Measurements from ENCODE around the gene PARD3. TPM values are rescaled to one million over a fixed set of nuclear protein-coding genes. Genes with fewer than 3 reads are reported as not detected.

Gene PARD3
- total RNA-seq, 1 experiment from 2014 or later, result 154 TPM

DNA sequence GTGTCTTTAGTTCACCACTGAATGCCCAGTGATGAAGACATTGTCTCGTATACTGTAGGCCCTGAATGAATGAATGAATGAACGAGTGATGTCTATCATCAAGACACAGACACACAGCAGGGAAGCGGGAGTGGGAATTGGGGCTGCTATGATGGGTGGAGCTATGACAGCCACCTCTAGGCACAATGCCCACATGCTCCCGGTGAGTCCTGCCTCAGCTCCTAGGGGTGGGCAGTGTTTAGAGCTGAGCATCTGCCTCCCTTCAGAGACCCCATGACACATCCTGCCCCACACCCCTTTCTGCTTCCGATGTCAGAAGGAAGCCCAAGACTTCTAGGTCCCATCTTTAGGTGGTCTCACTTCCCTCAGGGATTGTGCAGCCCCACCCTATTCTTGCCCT is 714.1 kb downstream of the PARD3 start:
- H3F3A ChIP-seq (ENCODE audit: low read length, unreplicated experiment), result no peaks in the 10 kb centered on the region
- H3K4me3 ChIP-seq (ENCODE audit: low read length), result no peak overlapping the region
- no peak overlapping the region for H2AFZ ChIP-seq (ENCODE audit: low read length)
- no peaks in the 10 kb centered on the region for H3K4me1 ChIP-seq (ENCODE audit: insufficient read depth, low read length)
- no peaks in the 10 kb centered on the region for H3K79me2 ChIP-seq (ENCODE audit: low read length)
- H3K4me2 ChIP-seq (ENCODE audit: low read length), result no peak overlapping the region
- peaks cover under 1% of the 10 kb centered on the region; the same call in 1 of the 2 replicates for H3K9me3 ChIP-seq (ENCODE audit: low read length)
- DNase-seq (no peak), ATAC-seq (no peak)
- H3K36me3 ChIP-seq (ENCODE audit: low read depth, low read length), result no peaks in the 10 kb centered on the region
- H3K9ac ChIP-seq (ENCODE audit: low read length), result no peak overlapping the region
- no peaks in the 10 kb centered on the region for H3K9me2 ChIP-seq (replicated peaks; ENCODE audit: low read length)
- CTCF ChIA-PET, result no interaction called here
- intact Hi-C loops (cut with micrococcal nuclease), result no loop called here
- no peaks in the 10 kb centered on the region for H3K27me3 ChIP-seq (ENCODE audit: low read length)
- H3K27ac ChIP-seq (ENCODE audit: low read length), result no peak overlapping the region
- no peaks in the 10 kb centered on the region for H4K20me1 ChIP-seq (ENCODE audit: low read length)
- BruUV-seq (replicated peaks), result no TSS peak
- TF ChIP-seq EZH2 (IDR thresholded peaks at IDR 0.05; ENCODE audit: low read length, unreplicated experiment) (no peak), CTCF (conservative IDR thresholded peaks at IDR 0.05; ENCODE audit: low read depth, low read length) (no peak), EZH2phosphoT487 (IDR thresholded peaks at IDR 0.05; ENCODE audit: borderline replicate concordance, low read length) (no peak)
- POLR2A ChIA-PET (ENCODE audit: unreplicated experiment), result no interaction called here

DNA sequence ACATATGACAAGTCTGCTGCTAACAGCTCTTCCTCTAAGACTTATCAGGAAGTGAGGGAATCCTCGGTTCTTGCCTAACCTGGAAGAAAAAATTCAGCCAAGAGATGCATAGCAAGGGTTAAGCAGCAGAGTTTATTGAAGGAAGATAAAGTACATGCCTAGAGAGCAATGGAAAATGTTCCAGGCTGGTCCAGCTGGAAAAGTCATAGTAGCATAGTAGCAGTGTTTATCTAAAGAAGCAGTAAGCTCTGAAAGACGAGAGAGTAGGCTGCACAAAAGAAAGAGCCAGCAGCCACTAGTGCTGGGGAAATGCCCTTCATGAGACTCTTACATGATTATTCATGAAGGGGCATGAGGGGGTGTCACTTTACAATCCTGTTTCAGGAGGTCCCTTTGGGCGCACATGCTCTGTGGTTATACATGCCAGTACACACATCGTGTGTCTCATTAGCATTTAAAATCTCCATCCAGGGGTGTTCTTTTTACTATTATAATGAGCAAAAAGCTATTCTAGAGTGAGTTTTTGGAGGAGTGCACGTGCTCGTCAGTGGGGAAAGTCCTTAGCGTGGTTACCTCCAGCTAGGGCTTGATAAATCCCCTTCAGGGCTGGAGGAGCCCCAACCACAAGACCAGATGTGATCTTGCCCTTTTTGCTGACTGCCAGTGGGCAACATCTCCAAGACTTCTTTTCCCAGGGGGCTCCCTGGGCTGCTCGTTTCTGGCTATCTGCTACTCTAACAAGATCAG is 716.1 kb downstream of the PARD3 start:
- Histone ChIP-seq H3K9me3 (ENCODE audit: low read length) (peaks cover 18% of the 10 kb centered on the region), H3K27me3 (ENCODE audit: low read length) (no peaks in the 10 kb centered on the region), H3F3A (ENCODE audit: low read length, unreplicated experiment) (no peaks in the 10 kb centered on the region), H2AFZ (ENCODE audit: low read length) (no peak overlapping the region), H3K9me2 (replicated peaks; ENCODE audit: low read length) (no peaks in the 10 kb centered on the region), H3K27ac (ENCODE audit: low read length) (no peak overlapping the region), H3K4me2 (ENCODE audit: low read length) (no peak overlapping the region), H3K4me3 (ENCODE audit: low read length) (no peak overlapping the region), H3K36me3 (ENCODE audit: low read depth, low read length) (no peaks in the 10 kb centered on the region; the same call in 1 of the 2 replicates), H3K4me1 (ENCODE audit: insufficient read depth, low read length) (no peaks in the 10 kb centered on the region), H3K79me2 (ENCODE audit: low read length) (no peaks in the 10 kb centered on the region), H3K9ac (ENCODE audit: low read length) (no peak overlapping the region), H4K20me1 (ENCODE audit: low read length) (no peaks in the 10 kb centered on the region)
- CTCF ChIA-PET, result no interaction called here
- intact Hi-C loops (cut with micrococcal nuclease), result no loop called here
- TF ChIP-seq CTCF (conservative IDR thresholded peaks at IDR 0.05; ENCODE audit: low read depth, low read length) (no peak), EZH2 (IDR thresholded peaks at IDR 0.05; ENCODE audit: low read length, unreplicated experiment) (no peak)
- POLR2A ChIA-PET (ENCODE audit: unreplicated experiment), result no interaction called here
- BruUV-seq (replicated peaks), result no TSS peak
- no peak for DNase-seq
- no peak for ATAC-seq

GRCh38 chr10:34097682-34098081 is 717.4 kb downstream of the PARD3 start:
- Histone ChIP-seq H2AFZ (ENCODE audit: low read length) (no peak overlapping the region), H3F3A (ENCODE audit: low read length, unreplicated experiment) (no peaks in the 10 kb centered on the region), H3K9me3 (ENCODE audit: low read length) (peaks cover 18% of the 10 kb centered on the region), H3K9me2 (replicated peaks; ENCODE audit: low read length) (no peaks in the 10 kb centered on the region), H3K27ac (ENCODE audit: low read length) (no peak overlapping the region), H3K27me3 (ENCODE audit: low read length) (no peaks in the 10 kb centered on the region), H3K9ac (ENCODE audit: low read length) (no peak overlapping the region), H3K4me2 (ENCODE audit: low read length) (no peak overlapping the region), H4K20me1 (ENCODE audit: low read length) (no peaks in the 10 kb centered on the region), H3K79me2 (ENCODE audit: low read length) (no peaks in the 10 kb centered on the region), H3K36me3 (ENCODE audit: low read depth, low read length) (no peaks in the 10 kb centered on the region; the same call in 1 of the 2 replicates), H3K4me3 (ENCODE audit: low read length) (no peak overlapping the region), H3K4me1 (ENCODE audit: insufficient read depth, low read length) (no peaks in the 10 kb centered on the region)
- DNase-seq (peak; percentile 64), ATAC-seq (peak; percentile 96)
- CTCF ChIA-PET, result no interaction called here
- no TSS peak for BruUV-seq (replicated peaks)
- POLR2A ChIA-PET (ENCODE audit: unreplicated experiment), result no interaction called here
- intact Hi-C loops (cut with micrococcal nuclease), result no loop called here
- TF ChIP-seq EZH2 (IDR thresholded peaks at IDR 0.05; ENCODE audit: low read length, unreplicated experiment) (no peak), EZH2phosphoT487 (IDR thresholded peaks at IDR 0.05; ENCODE audit: borderline replicate concordance, low read length) (no peak), CTCF (conservative IDR thresholded peaks at IDR 0.05; ENCODE audit: low read depth, low read length) (no peak)
